IPS-NIHi11 (cell line): ENCODE data around the gene OR2Z1.
A peak's percentile ranks its signal among the peaks of the same experiment; 100 is the strongest.

Source experiments
- DNase-seq: peaks from one replicate; pipeline ENCODE4 v3.0.0; 2012; ENCODE audit warnings: mixed read lengths, low spot score

Gene OR2Z1

GRCh38 chr19:8721334-8721733 is at the start of gene OR2Z1:
Gene OR2Z1, plus strand, starts transcription at chr19:8721634. Its CDS starts 9,395 bp downstream, at chr19:8731029.
- no peak for DNase-seq

GRCh38 chr19:8673276-8673891 is 48.0 kb upstream of the OR2Z1 start:
- no peak for DNase-seq

- DNase-seq: no peak
Measured at GRCh38 chr19:8675066-8675465, 46.4 kb upstream of the OR2Z1 start.

- no peak for DNase-seq
Measured at GRCh38 chr19:8678244-8678807, 43.1 kb upstream of the OR2Z1 start.

GRCh38 chr19:8680676-8681344 is 40.6 kb upstream of the OR2Z1 start:
- DNase-seq: no peak

GRCh38 chr19:8681345-8682029 is 39.9 kb upstream of the OR2Z1 start:
- no peak for DNase-seq

GRCh38 chr19:8682472-8682871 is 39.0 kb upstream of the OR2Z1 start:
- DNase-seq: no peak

GRCh38 chr19:8682931-8683330 is 38.5 kb upstream of the OR2Z1 start:
- no peak for DNase-seq

- no peak for DNase-seq
Measured at GRCh38 chr19:8684001-8684902, 37.2 kb upstream of the OR2Z1 start.

- no peak for DNase-seq
Measured at GRCh38 chr19:8686549-8686948, 34.9 kb upstream of the OR2Z1 start.

GRCh38 chr19:8688930-8689329 is 32.5 kb upstream of the OR2Z1 start:
- no peak for DNase-seq

GRCh38 chr19:8690753-8691539 is 30.5 kb upstream of the OR2Z1 start:
- DNase-seq: no peak

- DNase-seq: no peak
Measured at GRCh38 chr19:8695501-8695900, 25.9 kb upstream of the OR2Z1 start.

- DNase-seq: no peak
Measured at GRCh38 chr19:8695911-8696310, 25.5 kb upstream of the OR2Z1 start.

GRCh38 chr19:8696993-8697392 is 24.4 kb upstream of the OR2Z1 start:
- no peak for DNase-seq

GRCh38 chr19:8697671-8698432 is 23.6 kb upstream of the OR2Z1 start:
- DNase-seq: peak; percentile 77

- DNase-seq: no peak
Measured at GRCh38 chr19:8698433-8699063, 22.9 kb upstream of the OR2Z1 start, which contains the start of gene ACTL9. Gene ACTL9, minus strand, starts transcription at chr19:8698795. Its CDS starts 94 bp downstream, at chr19:8698701.

- no peak for DNase-seq
Measured at GRCh38 chr19:8699908-8700307, 21.5 kb upstream of the OR2Z1 start.

- DNase-seq: no peak
Measured at GRCh38 chr19:8700956-8701355, 20.5 kb upstream of the OR2Z1 start.

GRCh38 chr19:8702350-8702749 is 19.1 kb upstream of the OR2Z1 start:
- DNase-seq: no peak
